ENCODE results near the gene PKNOX2.

GRCh38 chr11:125264100-125265022 is 99.8 kb downstream of the PKNOX2 start:
- TF ChIP-seq CTCF (IDR thresholded peaks at IDR 0.05 in 8 of 11, conservative IDR thresholded peaks at IDR 0.05 in 3 of 11) (no peak), POLR2AphosphoS5 (IDR thresholded peaks at IDR 0.05) (no peak), POLR2A (IDR thresholded peaks at IDR 0.05) (no peak)
